Measurements from ENCODE around the gene PRR35. TPM values are rescaled to one million over a fixed set of nuclear protein-coding genes. Genes with fewer than 3 reads are reported as not detected.
A peak's percentile ranks its signal among the peaks of the same experiment; 100 is the strongest.

The PRR35 gene
- total and polyA plus RNA-seq, 5 donors from 2014 or later: not detected

GRCh38 chr16:548586-548985, 11.6 kb upstream of the PRR35 start:
- Mint-ChIP-seq H3K4me3 (no peak overlapping the region), H3K27ac (no peak overlapping the region), H3K9me3 (no peaks in the 10 kb centered on the region), H3K27me3 (no peaks in the 10 kb centered on the region), H3K36me3 (no peaks in the 10 kb centered on the region), H3K4me1 (peaks cover 0 to 3% (median 0%) of the 10 kb centered on the region in 4 donors)
- H3K27me3 ChIP-seq (ENCODE audit: control insufficient read depth, insufficient read depth, low read length): no peaks in the 10 kb centered on the region
- ATAC-seq (ENCODE audit: low read depth in 2 of 2) (no peak), DNase-seq (no peak)
- no peaks in the 10 kb centered on the region for H3K9me3 ChIP-seq (ENCODE audit: control insufficient read depth in 2 of 2, low read length in 2 of 2)
- no peak overlapping the region for H3K4me3 ChIP-seq (ENCODE audit: low read depth, low read length)
- peaks cover 5% of the 10 kb centered on the region for H3K36me3 ChIP-seq (ENCODE audit: control insufficient read depth, insufficient read depth, low read length)
- H3K27ac ChIP-seq (ENCODE audit: insufficient read depth, low read length, poor library complexity, severe bottlenecking): no peak overlapping the region
- H3K4me1 ChIP-seq (ENCODE audit: control insufficient read depth, insufficient read depth, low read length, poor library complexity, severe bottlenecking): peaks cover 4% of the 10 kb centered on the region

GRCh38 chr16:549544-550263, 10.5 kb upstream of the PRR35 start:
- Mint-ChIP-seq H3K27me3 (no peaks in the 10 kb centered on the region), H3K4me1 (peaks cover 0 to 3% (median 0%) of the 10 kb centered on the region in 4 donors), H3K9me3 (no peaks in the 10 kb centered on the region), H3K27ac (no peak overlapping the region), H3K4me3 (no peak overlapping the region), H3K36me3 (no peaks in the 10 kb centered on the region)
- no peak for ATAC-seq (ENCODE audit: low read depth in 2 of 2)
- H3K4me3 ChIP-seq (ENCODE audit: low read depth, low read length): no peak overlapping the region
- DNase-seq: no peak
- no peak overlapping the region for H3K27ac ChIP-seq (ENCODE audit: insufficient read depth, low read length, poor library complexity, severe bottlenecking)
- no peaks in the 10 kb centered on the region for H3K27me3 ChIP-seq (ENCODE audit: control insufficient read depth, insufficient read depth, low read length)
- no peaks in the 10 kb centered on the region for H3K9me3 ChIP-seq (ENCODE audit: control insufficient read depth in 2 of 2, low read length in 2 of 2)
- H3K4me1 ChIP-seq (ENCODE audit: control insufficient read depth, insufficient read depth, low read length, poor library complexity, severe bottlenecking): peaks cover 4% of the 10 kb centered on the region
- H3K36me3 ChIP-seq (ENCODE audit: control insufficient read depth, insufficient read depth, low read length): peaks cover 5% of the 10 kb centered on the region

GRCh38 chr16:551210-551609, 9.0 kb upstream of the PRR35 start:
- peaks cover 4% of the 10 kb centered on the region for H3K4me1 ChIP-seq (ENCODE audit: control insufficient read depth, insufficient read depth, low read length, poor library complexity, severe bottlenecking)
- H3K27ac ChIP-seq (ENCODE audit: insufficient read depth, low read length, poor library complexity, severe bottlenecking): no peak overlapping the region
- Mint-ChIP-seq H3K27ac (no peak overlapping the region), H3K36me3 (no peaks in the 10 kb centered on the region), H3K9me3 (no peaks in the 10 kb centered on the region), H3K4me3 (no peak overlapping the region), H3K27me3 (no peaks in the 10 kb centered on the region), H3K4me1 (peaks cover 0 to 3% (median 0%) of the 10 kb centered on the region in 4 donors)
- H3K4me3 ChIP-seq (ENCODE audit: low read depth, low read length): no peak overlapping the region
- ATAC-seq (ENCODE audit: low read depth in 2 of 2) (no peak), DNase-seq (no peak)
- H3K9me3 ChIP-seq (ENCODE audit: control insufficient read depth in 2 of 2, low read length in 2 of 2): no peaks in the 10 kb centered on the region
- H3K36me3 ChIP-seq (ENCODE audit: control insufficient read depth, insufficient read depth, low read length): peaks cover 5% of the 10 kb centered on the region
- no peaks in the 10 kb centered on the region for H3K27me3 ChIP-seq (ENCODE audit: control insufficient read depth, insufficient read depth, low read length)

GRCh38 chr16:552171-552570, 8.0 kb upstream of the PRR35 start:
- Histone ChIP-seq H3K4me3 (ENCODE audit: low read depth, low read length) (no peak overlapping the region), H3K9me3 (ENCODE audit: control insufficient read depth in 2 of 2, low read length in 2 of 2) (no peaks in the 10 kb centered on the region), H3K4me1 (ENCODE audit: control insufficient read depth, insufficient read depth, low read length, poor library complexity, severe bottlenecking) (no peaks in the 10 kb centered on the region), H3K27me3 (ENCODE audit: control insufficient read depth, insufficient read depth, low read length) (no peaks in the 10 kb centered on the region), H3K36me3 (ENCODE audit: control insufficient read depth, insufficient read depth, low read length) (peaks cover 5% of the 10 kb centered on the region), H3K27ac (ENCODE audit: insufficient read depth, low read length, poor library complexity, severe bottlenecking) (no peak overlapping the region)
- no peaks in the 10 kb centered on the region for H3K27me3 Mint-ChIP-seq
- no peak overlapping the region for H3K4me3 Mint-ChIP-seq
- no peaks in the 10 kb centered on the region for H3K9me3 Mint-ChIP-seq
- no peaks in the 10 kb centered on the region for H3K4me1 Mint-ChIP-seq
- no peak overlapping the region for H3K27ac Mint-ChIP-seq
- DNase-seq: no peak
- ATAC-seq (ENCODE audit: low read depth in 2 of 2): no peak
- no peaks in the 10 kb centered on the region for H3K36me3 Mint-ChIP-seq

- H3K4me1 Mint-ChIP-seq: peaks cover 0 to 3% (median 0%) of the 10 kb centered on the region in 4 donors
- no peak overlapping the region for H3K4me3 Mint-ChIP-seq
- Histone ChIP-seq H3K27me3 (ENCODE audit: control insufficient read depth, insufficient read depth, low read length) (no peaks in the 10 kb centered on the region), H3K4me1 (ENCODE audit: control insufficient read depth, insufficient read depth, low read length, poor library complexity, severe bottlenecking) (no peaks in the 10 kb centered on the region), H3K36me3 (ENCODE audit: control insufficient read depth, insufficient read depth, low read length) (peaks cover 5% of the 10 kb centered on the region), H3K4me3 (ENCODE audit: low read depth, low read length) (no peak overlapping the region), H3K27ac (ENCODE audit: insufficient read depth, low read length, poor library complexity, severe bottlenecking) (no peak overlapping the region), H3K9me3 (ENCODE audit: control insufficient read depth in 2 of 2, low read length in 2 of 2) (no peaks in the 10 kb centered on the region)
- no peaks in the 10 kb centered on the region for H3K9me3 Mint-ChIP-seq
- no peak for DNase-seq
- H3K27ac Mint-ChIP-seq: no peak overlapping the region
- H3K36me3 Mint-ChIP-seq: no peaks in the 10 kb centered on the region
- peaks cover 11% of the 10 kb centered on the region for H3K27me3 Mint-ChIP-seq
- no peak for ATAC-seq (ENCODE audit: low read depth in 2 of 2)
These were observed 6.4 kb upstream of the PRR35 start for GRCh38 chr16:553601-554296.

GRCh38 chr16:554297-554621, 5.9 kb upstream of the PRR35 start:
- H3K27me3 ChIP-seq (ENCODE audit: control insufficient read depth, insufficient read depth, low read length): no peaks in the 10 kb centered on the region
- no peaks in the 10 kb centered on the region for H3K9me3 Mint-ChIP-seq
- no peaks in the 10 kb centered on the region for H3K4me1 ChIP-seq (ENCODE audit: control insufficient read depth, insufficient read depth, low read length, poor library complexity, severe bottlenecking)
- H3K27me3 Mint-ChIP-seq: peaks cover 11% of the 10 kb centered on the region
- H3K4me3 Mint-ChIP-seq: no peak overlapping the region
- no peak overlapping the region for H3K4me3 ChIP-seq (ENCODE audit: low read depth, low read length)
- H3K36me3 ChIP-seq (ENCODE audit: control insufficient read depth, insufficient read depth, low read length): peaks cover 5% of the 10 kb centered on the region
- H3K36me3 Mint-ChIP-seq: no peaks in the 10 kb centered on the region
- ATAC-seq (ENCODE audit: low read depth in 2 of 2) (no peak), DNase-seq (no peak)
- H3K27ac Mint-ChIP-seq: peak overlapping the region in 1 of 3 donors; percentile 5
- no peaks in the 10 kb centered on the region for H3K9me3 ChIP-seq (ENCODE audit: control insufficient read depth in 2 of 2, low read length in 2 of 2)
- H3K4me1 Mint-ChIP-seq: peaks cover 0 to 3% (median 0%) of the 10 kb centered on the region in 4 donors
- no peak overlapping the region for H3K27ac ChIP-seq (ENCODE audit: insufficient read depth, low read length, poor library complexity, severe bottlenecking)

GRCh38 chr16:554640-555365, 5.4 kb upstream of the PRR35 start:
- ATAC-seq (ENCODE audit: low read depth in 2 of 2): no peak
- DNase-seq: no peak
- H3K36me3 ChIP-seq (ENCODE audit: control insufficient read depth, insufficient read depth, low read length): peaks cover 5% of the 10 kb centered on the region
- no peaks in the 10 kb centered on the region for H3K9me3 Mint-ChIP-seq
- H3K9me3 ChIP-seq (ENCODE audit: control insufficient read depth in 2 of 2, low read length in 2 of 2): no peaks in the 10 kb centered on the region
- H3K4me3 ChIP-seq (ENCODE audit: low read depth, low read length): no peak overlapping the region
- H3K36me3 Mint-ChIP-seq: no peaks in the 10 kb centered on the region
- peaks cover 0 to 3% (median 0%) of the 10 kb centered on the region in 4 donors for H3K4me1 Mint-ChIP-seq
- H3K27me3 Mint-ChIP-seq: peaks cover 11% of the 10 kb centered on the region
- H3K27ac ChIP-seq (ENCODE audit: insufficient read depth, low read length, poor library complexity, severe bottlenecking): no peak overlapping the region
- H3K4me1 ChIP-seq (ENCODE audit: control insufficient read depth, insufficient read depth, low read length, poor library complexity, severe bottlenecking): no peaks in the 10 kb centered on the region
- no peak overlapping the region for H3K27ac Mint-ChIP-seq
- H3K4me3 Mint-ChIP-seq: no peak overlapping the region
- no peaks in the 10 kb centered on the region for H3K27me3 ChIP-seq (ENCODE audit: control insufficient read depth, insufficient read depth, low read length)

Data from CD4-positive, CD25-positive, alpha-beta regulatory T cell (primary cell).